Thyroid gland (tissue), 4 donors: Measurements from ENCODE around the gene CASKIN2.

Source experiments
- POLR2A ChIP-seq, 2 donors: fragments of 450-650 bp; IDR thresholded peaks; one replicate each; pipeline ENCODE4 v1.6.1; 2017; ENCODE audit warnings: antibody characterized with exemption in 2 of 2, mild to moderate bottlenecking in 2 of 2, moderate library complexity in 1 of 2
- TF ChIP-seq, protein P1 (sequence below), 6 experiments: fragments of 200-600 bp in 3 of 6; fragments of 450-650 bp in 3 of 6; sonication (generic) in 3 of 6; IDR thresholded peaks; one replicate each; pipeline ENCODE4 v1.5.1; 2016 to 2019; ENCODE audit warnings: antibody characterized with exemption in 6 of 6, mild to moderate bottlenecking in 2 of 6, inconsistent platforms in 1 of 6, moderate library complexity in 1 of 6

DNA sequence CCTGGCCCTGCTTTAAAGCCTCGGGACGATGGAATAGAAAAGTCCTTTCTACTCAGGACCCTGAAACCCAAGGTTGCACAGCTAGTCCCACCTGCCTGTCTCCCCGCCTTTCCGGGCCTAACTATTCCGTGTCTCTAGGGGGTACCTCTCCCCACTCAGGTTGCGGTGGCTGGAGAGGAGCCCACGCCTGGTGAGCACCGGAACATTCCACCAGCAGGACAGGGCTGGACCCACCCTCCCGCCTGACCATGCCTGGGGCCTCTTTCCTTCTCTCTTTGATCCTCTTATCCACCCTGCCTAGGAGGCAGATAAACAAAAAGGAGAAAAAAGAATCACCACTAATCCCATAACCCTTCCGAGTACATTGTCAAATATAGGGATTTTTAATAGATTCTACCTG is 21.0 kb upstream of the CASKIN2 start:
- TF ChIP-seq, protein P1, sequence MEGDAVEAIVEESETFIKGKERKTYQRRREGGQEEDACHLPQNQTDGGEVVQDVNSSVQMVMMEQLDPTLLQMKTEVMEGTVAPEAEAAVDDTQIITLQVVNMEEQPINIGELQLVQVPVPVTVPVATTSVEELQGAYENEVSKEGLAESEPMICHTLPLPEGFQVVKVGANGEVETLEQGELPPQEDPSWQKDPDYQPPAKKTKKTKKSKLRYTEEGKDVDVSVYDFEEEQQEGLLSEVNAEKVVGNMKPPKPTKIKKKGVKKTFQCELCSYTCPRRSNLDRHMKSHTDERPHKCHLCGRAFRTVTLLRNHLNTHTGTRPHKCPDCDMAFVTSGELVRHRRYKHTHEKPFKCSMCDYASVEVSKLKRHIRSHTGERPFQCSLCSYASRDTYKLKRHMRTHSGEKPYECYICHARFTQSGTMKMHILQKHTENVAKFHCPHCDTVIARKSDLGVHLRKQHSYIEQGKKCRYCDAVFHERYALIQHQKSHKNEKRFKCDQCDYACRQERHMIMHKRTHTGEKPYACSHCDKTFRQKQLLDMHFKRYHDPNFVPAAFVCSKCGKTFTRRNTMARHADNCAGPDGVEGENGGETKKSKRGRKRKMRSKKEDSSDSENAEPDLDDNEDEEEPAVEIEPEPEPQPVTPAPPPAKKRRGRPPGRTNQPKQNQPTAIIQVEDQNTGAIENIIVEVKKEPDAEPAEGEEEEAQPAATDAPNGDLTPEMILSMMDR (IDR thresholded peaks at IDR 0.05), result no peak
- TF ChIP-seq POLR2A (IDR thresholded peaks at IDR 0.05), result no peak
